ENCODE results near the gene NBDY.
"Not testable (repeated sequence)": the region's sequence is repeated elsewhere in the genome, so short reads cannot be mapped to it uniquely, and the experiment has no call there.

Gene NBDY

GRCh38 chrX:56768120-56768660 lies 39.1 kb downstream of the NBDY start:
- H3K27me3 Mint-ChIP-seq (ENCODE audit: low read depth); H3K4me3 Mint-ChIP-seq: not testable (repeated sequence)

GRCh38 chrX:56772675-56773521 lies 43.9 kb downstream of the NBDY start:
- H3K36me3 Mint-ChIP-seq (ENCODE audit: low read depth); DNase-seq (ENCODE audit: low spot score); H3K9me3 Mint-ChIP-seq; H3K4me3 Mint-ChIP-seq; H3K27me3 Mint-ChIP-seq (ENCODE audit: low read depth); H3K4me1 Mint-ChIP-seq (ENCODE audit: low read depth); H3K27ac Mint-ChIP-seq: not testable (repeated sequence)

More at GRCh38 chrX:56768120-56768660, 39.1 kb downstream of the NBDY start:
- H3K27ac Mint-ChIP-seq; H3K9me3 Mint-ChIP-seq; DNase-seq (ENCODE audit: low spot score); H3K36me3 Mint-ChIP-seq (ENCODE audit: low read depth): not testable (repeated sequence)
- H3K4me1 Mint-ChIP-seq (ENCODE audit: low read depth), result peaks cover 24% of the 10 kb centered on the region

- H3K36me3 Mint-ChIP-seq (ENCODE audit: low read depth); DNase-seq (ENCODE audit: low spot score); H3K27me3 Mint-ChIP-seq (ENCODE audit: low read depth); H3K4me3 Mint-ChIP-seq; H3K4me1 Mint-ChIP-seq (ENCODE audit: low read depth); H3K9me3 Mint-ChIP-seq; H3K27ac Mint-ChIP-seq: not testable (repeated sequence)
These were observed 44.5 kb downstream of the NBDY start for GRCh38 chrX:56773522-56774060.

- H3K4me1 Mint-ChIP-seq (ENCODE audit: low read depth), result peaks cover 11% of the 10 kb centered on the region
- not testable (repeated sequence) for H3K36me3 Mint-ChIP-seq (ENCODE audit: low read depth); H3K27me3 Mint-ChIP-seq (ENCODE audit: low read depth); H3K27ac Mint-ChIP-seq; H3K9me3 Mint-ChIP-seq; H3K4me3 Mint-ChIP-seq; DNase-seq (ENCODE audit: low spot score)
These were observed 49.3 kb downstream of the NBDY start for GRCh38 chrX:56778099-56778923.

GRCh38 chrX:56778924-56779468 lies 50.0 kb downstream of the NBDY start:
- not testable (repeated sequence) for DNase-seq (ENCODE audit: low spot score); H3K27ac Mint-ChIP-seq; H3K4me3 Mint-ChIP-seq; H3K27me3 Mint-ChIP-seq (ENCODE audit: low read depth); H3K36me3 Mint-ChIP-seq (ENCODE audit: low read depth); H3K9me3 Mint-ChIP-seq
- H3K4me1 Mint-ChIP-seq (ENCODE audit: low read depth), result peaks cover 11% of the 10 kb centered on the region

GRCh38 chrX:56780681-56781649 lies 51.9 kb downstream of the NBDY start:
- Mint-ChIP-seq H3K4me1 (ENCODE audit: low read depth) (peaks cover 11% of the 10 kb centered on the region), H3K27ac (peak overlapping the region; percentile 49)
- not testable (repeated sequence) for H3K9me3 Mint-ChIP-seq; H3K4me3 Mint-ChIP-seq; H3K27me3 Mint-ChIP-seq (ENCODE audit: low read depth); H3K36me3 Mint-ChIP-seq (ENCODE audit: low read depth); DNase-seq (ENCODE audit: low spot score)

GRCh38 chrX:56782352-56782751 lies 53.3 kb downstream of the NBDY start:
- Mint-ChIP-seq H3K4me3 (no peak overlapping the region), H3K4me1 (ENCODE audit: low read depth) (peaks cover 21% of the 10 kb centered on the region)
- no peak for DNase-seq (ENCODE audit: low spot score)

GRCh38 chrX:56782791-56783449 lies 53.9 kb downstream of the NBDY start:
- Mint-ChIP-seq H3K36me3 (ENCODE audit: low read depth) (peaks cover 6% of the 10 kb centered on the region), H3K9me3 (no peaks in the 10 kb centered on the region), H3K27me3 (ENCODE audit: low read depth) (no peaks in the 10 kb centered on the region), H3K4me1 (ENCODE audit: low read depth) (peaks cover 21% of the 10 kb centered on the region), H3K27ac (no peak overlapping the region), H3K4me3 (no peak overlapping the region)
- no peak for DNase-seq (ENCODE audit: low spot score)

More at GRCh38 chrX:56782352-56782751, 53.3 kb downstream of the NBDY start:
- peaks cover 6% of the 10 kb centered on the region for H3K36me3 Mint-ChIP-seq (ENCODE audit: low read depth)
- H3K27me3 Mint-ChIP-seq (ENCODE audit: low read depth), result no peaks in the 10 kb centered on the region
- H3K27ac Mint-ChIP-seq, result peak overlapping the region; percentile 5
- no peaks in the 10 kb centered on the region for H3K9me3 Mint-ChIP-seq

GRCh38 chrX:56783450-56783831 lies 54.4 kb downstream of the NBDY start:
- H3K9me3 Mint-ChIP-seq, result no peaks in the 10 kb centered on the region
- peaks cover 6% of the 10 kb centered on the region for H3K36me3 Mint-ChIP-seq (ENCODE audit: low read depth)
- H3K27ac Mint-ChIP-seq, result no peak overlapping the region
- no peaks in the 10 kb centered on the region for H3K27me3 Mint-ChIP-seq (ENCODE audit: low read depth)
- DNase-seq (ENCODE audit: low spot score), result no peak
- peaks cover 21% of the 10 kb centered on the region for H3K4me1 Mint-ChIP-seq (ENCODE audit: low read depth)
- H3K4me3 Mint-ChIP-seq, result no peak overlapping the region

- Mint-ChIP-seq H3K27me3 (ENCODE audit: low read depth) (no peaks in the 10 kb centered on the region), H3K9me3 (no peaks in the 10 kb centered on the region), H3K27ac (no peak overlapping the region), H3K4me1 (ENCODE audit: low read depth) (peaks cover 24% of the 10 kb centered on the region), H3K4me3 (no peak overlapping the region), H3K36me3 (ENCODE audit: low read depth) (peaks cover 8% of the 10 kb centered on the region)
- no peak for DNase-seq (ENCODE audit: low spot score)
These were observed 55.1 kb downstream of the NBDY start for GRCh38 chrX:56783996-56784620.

- Mint-ChIP-seq H3K4me3 (no peak overlapping the region), H3K27ac (no peak overlapping the region), H3K36me3 (ENCODE audit: low read depth) (peaks cover 8% of the 10 kb centered on the region), H3K9me3 (no peaks in the 10 kb centered on the region), H3K4me1 (ENCODE audit: low read depth) (peaks cover 25% of the 10 kb centered on the region), H3K27me3 (ENCODE audit: low read depth) (no peaks in the 10 kb centered on the region)
- DNase-seq (ENCODE audit: low spot score), result no peak
These were observed 55.6 kb downstream of the NBDY start for GRCh38 chrX:56784666-56785065.

- Mint-ChIP-seq H3K27ac (no peak overlapping the region), H3K36me3 (ENCODE audit: low read depth) (peaks cover 8% of the 10 kb centered on the region), H3K4me3 (no peak overlapping the region), H3K27me3 (ENCODE audit: low read depth) (no peaks in the 10 kb centered on the region), H3K9me3 (no peaks in the 10 kb centered on the region), H3K4me1 (ENCODE audit: low read depth) (peaks cover 26% of the 10 kb centered on the region)
- no peak for DNase-seq (ENCODE audit: low spot score)
These were observed 56.4 kb downstream of the NBDY start for GRCh38 chrX:56785442-56785841.

All from T-helper 2 cell treated with Interferon-gamma antibody and Interleukin-4, amounts not matched to agents 5 μg/mL and 100 μg/mL, for 36 hours (primary cell).